Stimulated activated naive CD8-positive, alpha-beta T cell treated with anti-CD3 and anti-CD28 coated beads, Interleukin-15, amount 100 ng/mL, for 72 hours (primary cell): ENCODE results near the gene SCN5A.

Experiments
- ATAC-seq: fragments of 150-1000 bp; cut with Tn5 transposase; 2 replicates; pipeline ENCODE4 v1.10.0; 2021; ENCODE audit warnings: mild to moderate bottlenecking, moderate library complexity
- DNase-seq, 2 donors: peaks; one replicate each; pipeline ENCODE4 v3.0.0; 2021 to 2022
- H3K27ac Mint-ChIP-seq, 2 donors: one replicate each; pipeline ENCODE4 v1.8.0; 2022; ENCODE audit warnings: mild to moderate bottlenecking in 2 of 2, mixed read lengths in 2 of 2, moderate library complexity in 2 of 2
- H3K27me3 Mint-ChIP-seq: one replicate; pipeline ENCODE4 v1.8.0; 2022; ENCODE audit warnings: mixed read lengths
- H3K4me1 Mint-ChIP-seq: one replicate; pipeline ENCODE4 v1.8.0; 2022; ENCODE audit warnings: mild to moderate bottlenecking, mixed read lengths
- H3K4me3 Mint-ChIP-seq, 2 donors: one replicate each; pipeline ENCODE4 v1.8.0; 2022; ENCODE audit warnings: mild to moderate bottlenecking in 2 of 2, mixed read lengths in 2 of 2, moderate library complexity in 1 of 2
- H3K9me3 Mint-ChIP-seq, 2 donors: one replicate each; pipeline ENCODE4 v1.8.0; 2022; ENCODE audit warnings: mixed read lengths in 2 of 2

The SCN5A gene

DNA sequence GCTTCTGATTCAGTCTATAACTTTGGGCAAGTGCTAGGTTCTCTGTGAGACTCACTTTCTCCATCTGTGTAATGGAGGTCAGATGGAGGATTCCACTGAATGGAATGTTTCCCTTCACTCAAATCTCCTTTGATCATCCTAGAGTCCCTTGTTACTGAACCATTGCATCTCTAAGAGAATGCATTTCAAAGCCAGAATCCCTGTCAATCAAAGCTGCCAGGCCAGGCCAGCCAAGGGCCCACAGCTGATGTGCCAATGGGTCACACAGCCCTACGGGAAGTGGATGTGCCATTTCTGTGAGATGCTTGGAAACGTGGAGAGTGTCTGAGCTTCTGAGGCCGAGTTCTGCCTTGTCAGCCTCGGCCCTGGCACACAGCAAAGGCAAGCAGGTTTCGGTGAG lies 32.4 kb downstream of the SCN5A start:
- Mint-ChIP-seq H3K4me3 (no peak overlapping the region), H3K27ac (no peak overlapping the region), H3K27me3 (no peaks in the 10 kb centered on the region), H3K9me3 (no peaks in the 10 kb centered on the region), H3K4me1 (no peaks in the 10 kb centered on the region)
- ATAC-seq = no peak
- DNase-seq = no peak

GRCh38 chr3:38616658-38617057 lies 32.8 kb downstream of the SCN5A start:
- Mint-ChIP-seq H3K27me3 (no peaks in the 10 kb centered on the region), H3K27ac (no peak overlapping the region), H3K4me3 (no peak overlapping the region), H3K4me1 (no peaks in the 10 kb centered on the region), H3K9me3 (no peaks in the 10 kb centered on the region)
- no peak for DNase-seq
- no peak for ATAC-seq

- ATAC-seq = no peak
- peak overlapping the region; percentile 62 to 68 for H3K27ac Mint-ChIP-seq
- no peak overlapping the region for H3K4me3 Mint-ChIP-seq
- no peak for DNase-seq
- H3K9me3 Mint-ChIP-seq = no peaks in the 10 kb centered on the region
- no peaks in the 10 kb centered on the region for H3K27me3 Mint-ChIP-seq
- H3K4me1 Mint-ChIP-seq = no peaks in the 10 kb centered on the region
Observed at GRCh38 chr3:38616111-38616510, 33.4 kb downstream of the SCN5A start.

DNA sequence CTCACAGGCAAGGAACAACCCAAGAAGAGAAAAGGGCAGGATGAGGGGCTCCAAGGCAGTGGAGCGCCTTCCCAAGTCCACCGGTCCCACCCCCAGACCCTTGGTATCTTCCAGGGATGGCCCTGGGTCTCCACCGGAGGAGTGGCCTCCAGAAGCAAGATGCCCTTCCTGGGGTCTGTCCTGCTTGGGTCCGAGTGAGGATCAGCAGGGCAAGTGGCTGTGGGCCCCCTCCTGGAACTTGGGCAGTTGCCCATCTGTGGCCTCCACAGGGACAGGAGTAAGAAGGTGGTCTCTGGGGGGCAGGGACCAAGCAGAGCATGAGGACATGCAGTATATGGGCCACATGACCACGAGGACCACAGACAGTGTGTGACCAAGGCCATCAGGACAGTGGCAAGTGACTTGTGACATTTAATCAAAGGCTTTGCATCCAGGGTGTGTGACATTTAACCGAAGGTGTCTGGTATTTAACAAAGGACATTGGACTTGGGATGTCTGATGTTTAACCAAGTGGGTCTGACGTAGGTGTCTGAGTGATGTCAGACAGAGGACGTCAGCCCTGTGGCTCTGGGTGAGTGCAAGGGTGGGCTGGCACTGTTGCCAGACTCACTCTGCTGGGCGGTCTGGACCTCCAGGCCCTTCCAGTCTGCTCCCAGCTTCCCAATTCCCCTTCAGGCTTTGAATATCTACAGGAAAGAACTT lies 34.7 kb downstream of the SCN5A start:
- ATAC-seq (no peak), DNase-seq (no peak)
- H3K27ac Mint-ChIP-seq = no peak overlapping the region
- H3K27me3 Mint-ChIP-seq = no peaks in the 10 kb centered on the region
- no peaks in the 10 kb centered on the region for H3K9me3 Mint-ChIP-seq
- no peak overlapping the region for H3K4me3 Mint-ChIP-seq
- H3K4me1 Mint-ChIP-seq = no peaks in the 10 kb centered on the region

GRCh38 chr3:38614091-38614490 lies 35.4 kb downstream of the SCN5A start:
- Mint-ChIP-seq H3K27ac (no peak overlapping the region), H3K4me3 (no peak overlapping the region), H3K27me3 (no peaks in the 10 kb centered on the region), H3K4me1 (no peaks in the 10 kb centered on the region), H3K9me3 (no peaks in the 10 kb centered on the region)
- no peak for DNase-seq
- ATAC-seq = no peak

DNA sequence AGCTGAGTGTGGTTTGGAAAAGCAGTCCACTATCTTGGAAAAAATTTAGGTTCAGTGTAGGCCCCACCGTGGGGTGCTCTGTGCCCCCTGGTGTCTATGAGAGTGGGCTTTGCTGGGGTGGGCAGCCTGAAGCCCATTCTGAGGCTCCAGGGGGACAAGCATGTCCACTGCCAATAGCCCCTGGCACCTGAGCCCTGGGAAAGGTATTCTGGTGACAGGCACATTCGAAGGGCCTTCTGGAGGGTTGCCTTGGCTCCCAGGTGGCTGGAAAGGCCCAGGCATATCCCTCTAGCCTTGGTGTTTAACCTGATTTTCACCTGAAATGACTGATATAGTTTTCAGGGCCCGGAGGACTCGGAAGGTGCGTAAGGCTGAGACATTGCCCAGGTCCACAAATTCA lies 36.1 kb downstream of the SCN5A start:
- H3K27ac Mint-ChIP-seq = peak overlapping the region in 1 of 2 donors; percentile 42
- no peaks in the 10 kb centered on the region for H3K9me3 Mint-ChIP-seq
- no peaks in the 10 kb centered on the region for H3K4me1 Mint-ChIP-seq
- H3K27me3 Mint-ChIP-seq = no peaks in the 10 kb centered on the region
- H3K4me3 Mint-ChIP-seq = no peak overlapping the region
- DNase-seq = no peak
- ATAC-seq = no peak

- DNase-seq (no peak), ATAC-seq (no peak)
- Mint-ChIP-seq H3K4me3 (no peak overlapping the region), H3K4me1 (no peaks in the 10 kb centered on the region), H3K9me3 (no peaks in the 10 kb centered on the region), H3K27me3 (no peaks in the 10 kb centered on the region), H3K27ac (no peak overlapping the region)
Observed at GRCh38 chr3:38611866-38612265, 37.6 kb downstream of the SCN5A start.

- Mint-ChIP-seq H3K4me1 (no peaks in the 10 kb centered on the region), H3K9me3 (no peaks in the 10 kb centered on the region), H3K27ac (peak overlapping the region in 1 of 2 donors; percentile 14), H3K27me3 (no peaks in the 10 kb centered on the region), H3K4me3 (no peak overlapping the region)
- DNase-seq (no peak), ATAC-seq (no peak)
Observed at GRCh38 chr3:38610934-38611333, 38.6 kb downstream of the SCN5A start.

- H3K27me3 Mint-ChIP-seq = no peaks in the 10 kb centered on the region
Observed at GRCh38 chr3:38610436-38610835, 39.1 kb downstream of the SCN5A start.

DNA sequence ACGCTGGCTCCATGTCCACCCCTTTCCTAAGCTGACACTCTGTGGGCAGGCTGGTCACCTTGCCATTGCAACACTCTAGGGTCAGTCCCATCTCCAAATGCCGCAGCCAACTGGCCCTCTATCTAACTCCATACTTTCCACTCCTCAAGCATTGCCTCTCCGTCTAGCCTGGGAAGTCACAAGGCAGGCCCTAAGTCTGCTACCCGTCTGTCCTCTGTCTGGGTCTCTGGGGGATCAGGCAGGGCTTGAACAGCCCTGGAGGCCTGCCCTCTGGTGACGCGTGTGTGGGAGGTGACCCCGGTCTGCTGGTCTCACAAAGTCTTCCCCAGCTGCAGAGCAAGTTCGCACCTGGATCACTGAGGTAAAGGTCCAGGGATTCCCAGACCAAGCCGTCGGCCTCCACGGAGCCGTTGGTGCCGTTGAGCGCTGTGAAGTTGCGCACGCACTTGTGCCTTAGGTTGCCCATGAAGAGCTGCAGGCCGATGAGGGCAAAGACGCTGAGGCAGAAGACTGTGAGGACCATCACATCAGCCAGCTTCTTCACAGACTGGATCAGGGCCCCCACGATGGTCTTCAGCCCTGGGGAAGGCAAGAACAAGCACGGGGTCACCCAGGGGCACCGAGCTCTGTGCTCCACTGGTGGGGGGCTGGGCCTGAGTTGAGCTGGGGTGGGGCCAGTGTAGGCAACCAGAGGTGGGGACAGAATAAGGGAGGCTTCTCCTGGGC lies 39.9 kb downstream of the SCN5A start:
- H3K27me3 Mint-ChIP-seq = no peaks in the 10 kb centered on the region
- DNase-seq (no peak), ATAC-seq (no peak)
- H3K4me3 Mint-ChIP-seq = no peak overlapping the region
- H3K27ac Mint-ChIP-seq = no peak overlapping the region
- no peaks in the 10 kb centered on the region for H3K9me3 Mint-ChIP-seq
- no peaks in the 10 kb centered on the region for H3K4me1 Mint-ChIP-seq

More at GRCh38 chr3:38610436-38610835, 39.1 kb downstream of the SCN5A start:
- DNase-seq = no peak
- no peak overlapping the region for H3K27ac Mint-ChIP-seq
- no peaks in the 10 kb centered on the region for H3K4me1 Mint-ChIP-seq
- no peak for ATAC-seq
- H3K9me3 Mint-ChIP-seq = no peaks in the 10 kb centered on the region
- H3K4me3 Mint-ChIP-seq = no peak overlapping the region

DNA sequence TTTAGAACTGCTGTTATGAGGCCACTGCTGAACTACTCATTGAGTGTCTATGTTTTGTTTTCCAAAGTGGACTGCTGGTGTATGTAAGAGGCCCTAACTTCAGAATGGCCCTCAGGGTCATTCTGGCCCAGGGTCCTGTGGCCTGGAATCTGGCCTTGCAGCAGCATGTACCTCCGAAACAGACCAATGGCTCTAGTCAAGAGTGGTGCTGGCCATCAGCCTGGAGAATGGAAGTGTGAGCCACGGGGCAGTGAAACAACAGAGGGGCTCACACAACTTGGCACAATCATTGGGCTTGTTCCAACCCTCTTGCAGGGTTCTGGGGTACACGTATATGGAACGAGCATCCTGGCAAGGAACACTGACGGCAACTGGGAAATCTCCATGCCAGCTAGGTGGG lies 40.5 kb downstream of the SCN5A start:
- Mint-ChIP-seq H3K9me3 (no peaks in the 10 kb centered on the region), H3K27me3 (no peaks in the 10 kb centered on the region), H3K27ac (no peak overlapping the region), H3K4me1 (no peaks in the 10 kb centered on the region), H3K4me3 (no peak overlapping the region)
- DNase-seq (no peak), ATAC-seq (no peak)

- H3K27me3 Mint-ChIP-seq = no peaks in the 10 kb centered on the region
- ATAC-seq = no peak
- no peaks in the 10 kb centered on the region for H3K4me1 Mint-ChIP-seq
- H3K4me3 Mint-ChIP-seq = no peak overlapping the region
- no peaks in the 10 kb centered on the region for H3K9me3 Mint-ChIP-seq
- H3K27ac Mint-ChIP-seq = no peak overlapping the region
- no peak for DNase-seq
Observed at GRCh38 chr3:38608086-38608775, 41.3 kb downstream of the SCN5A start.

DNA sequence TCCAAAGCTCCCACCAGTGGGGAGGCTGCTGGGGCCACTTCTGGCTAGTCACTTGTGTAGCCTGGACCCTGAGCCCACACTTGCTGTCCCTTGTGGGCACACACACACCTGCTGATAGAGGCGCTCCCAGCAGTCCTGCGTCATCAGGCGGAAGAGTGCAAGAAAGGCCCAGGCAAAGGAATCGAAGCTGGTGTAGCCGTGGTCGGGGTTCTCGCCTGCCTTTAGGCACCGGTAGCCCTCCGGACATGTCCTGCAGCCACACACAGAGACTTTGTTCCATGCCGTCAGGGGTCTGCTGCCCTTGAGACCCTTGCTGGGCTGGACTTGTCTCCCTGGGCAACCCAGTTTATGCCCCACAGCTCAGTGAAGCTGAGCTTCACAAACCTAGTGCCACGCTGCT lies 42.9 kb downstream of the SCN5A start:
- no peaks in the 10 kb centered on the region for H3K27me3 Mint-ChIP-seq
- no peaks in the 10 kb centered on the region for H3K9me3 Mint-ChIP-seq
- H3K4me3 Mint-ChIP-seq = no peak overlapping the region
- no peak overlapping the region for H3K27ac Mint-ChIP-seq
- DNase-seq (no peak), ATAC-seq (no peak)
- no peaks in the 10 kb centered on the region for H3K4me1 Mint-ChIP-seq

GRCh38 chr3:38605981-38606380 lies 43.5 kb downstream of the SCN5A start:
- no peak for ATAC-seq
- no peak for DNase-seq
- no peak overlapping the region for H3K4me3 Mint-ChIP-seq
- H3K9me3 Mint-ChIP-seq = no peaks in the 10 kb centered on the region
- no peaks in the 10 kb centered on the region for H3K4me1 Mint-ChIP-seq
- no peak overlapping the region for H3K27ac Mint-ChIP-seq
- no peaks in the 10 kb centered on the region for H3K27me3 Mint-ChIP-seq

DNA sequence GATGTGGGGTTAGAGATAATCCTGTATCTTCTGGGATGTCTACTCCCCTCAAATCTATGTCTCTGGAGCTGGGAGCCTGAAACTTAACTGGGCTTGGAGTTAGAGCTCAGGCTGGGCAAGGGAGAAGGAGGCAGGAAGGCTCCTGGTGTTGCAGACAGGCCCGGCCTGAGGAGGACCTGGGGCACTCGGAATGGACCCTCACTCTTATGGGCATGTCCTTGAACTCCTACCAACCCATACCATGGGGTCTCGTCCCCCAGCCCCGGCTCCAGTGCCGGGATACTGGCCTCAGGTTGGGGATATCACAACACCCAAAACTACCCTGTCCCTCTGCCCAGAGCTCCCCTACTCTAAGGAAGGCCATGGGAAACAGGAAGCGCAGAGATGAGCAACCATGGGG lies 45.2 kb downstream of the SCN5A start:
- Mint-ChIP-seq H3K9me3 (no peaks in the 10 kb centered on the region), H3K4me1 (no peaks in the 10 kb centered on the region), H3K27me3 (no peaks in the 10 kb centered on the region), H3K4me3 (no peak overlapping the region), H3K27ac (no peak overlapping the region)
- DNase-seq = no peak
- no peak for ATAC-seq

DNA sequence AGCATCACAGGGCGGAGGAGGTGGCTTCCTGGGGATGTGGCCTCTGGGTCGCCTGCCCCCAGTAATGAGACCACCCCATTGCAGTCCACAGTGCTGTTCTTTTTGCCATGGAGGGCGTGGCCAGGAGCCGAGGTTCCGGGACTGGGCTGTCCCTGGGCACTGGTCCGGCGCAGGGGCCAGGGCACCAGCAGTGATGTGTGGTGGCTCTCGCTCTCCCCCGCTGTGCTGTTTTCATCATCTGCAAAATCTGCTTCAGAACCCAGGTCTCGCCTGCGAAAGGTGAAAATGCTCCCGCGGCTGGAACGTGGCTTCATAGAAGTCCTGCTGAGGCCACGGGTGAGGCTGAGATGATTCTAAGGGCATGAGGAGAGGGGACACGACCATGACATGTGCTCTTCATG lies 45.8 kb downstream of the SCN5A start:
- no peak overlapping the region for H3K27ac Mint-ChIP-seq
- H3K9me3 Mint-ChIP-seq = no peaks in the 10 kb centered on the region
- no peak for DNase-seq
- no peaks in the 10 kb centered on the region for H3K27me3 Mint-ChIP-seq
- no peaks in the 10 kb centered on the region for H3K4me1 Mint-ChIP-seq
- ATAC-seq = no peak
- no peak overlapping the region for H3K4me3 Mint-ChIP-seq
